SJCRH30 (cell line): Measurements from ENCODE around the gene DSCAML1. TPM values are rescaled to one million over a fixed set of nuclear protein-coding genes. Genes with fewer than 3 reads are reported as not detected.

Experiments
- DNase-seq, 2 experiments: peaks; one replicate each; pipeline ENCODE4 v3.0.0-alpha.2; 2015 to 2020
- H3K27ac ChIP-seq: fragments of 250-450 bp; sonication (Bioruptor Pico); 2 replicates; pipeline ENCODE4 v1.5.1; 2020; ENCODE audit warnings: mild to moderate bottlenecking, moderate library complexity
- H3K27me3 ChIP-seq: fragments of 250-450 bp; sonication (Bioruptor Pico); 2 replicates; pipeline ENCODE4 v1.5.1; 2020; ENCODE audit warnings: mild to moderate bottlenecking, moderate library complexity
- H3K36me3 ChIP-seq: fragments of 250-450 bp; sonication (Bioruptor Pico); 2 replicates; pipeline ENCODE4 v1.5.1; 2020; ENCODE audit warnings: mild to moderate bottlenecking, moderate library complexity
- H3K4me1 ChIP-seq: fragments of 250-450 bp; sonication (Bioruptor Pico); 2 replicates; pipeline ENCODE4 v1.5.1; 2020; ENCODE audit warnings: mild to moderate bottlenecking, moderate library complexity
- H3K4me3 ChIP-seq: fragments of 250-450 bp; sonication (Bioruptor Pico); 2 replicates; pipeline ENCODE4 v1.5.1; 2020; ENCODE audit warnings: mild to moderate bottlenecking, moderate library complexity
- H3K9me3 ChIP-seq: fragments of 250-450 bp; sonication (Bioruptor Pico); replicated peaks from 2 replicates; pipeline ENCODE4 v1.5.1; 2020; ENCODE audit warnings: mild to moderate bottlenecking, moderate library complexity
- total RNA-seq: library from RNA; depleted of rRNA; stranded (reverse); fragments of >200 nt; shearing (Covaris generic); gene quantifications from 2 replicates; pipeline ENCODE4 v1.2.3, GENCODE V29; 2014

Gene DSCAML1
- total RNA-seq, 1 experiment from 2014 or later = not detected

GRCh38 chr11:117423046-117423575 lies 373.9 kb downstream of the DSCAML1 start:
- Histone ChIP-seq H3K9me3 (no peaks in the 10 kb centered on the region), H3K4me3 (no peak overlapping the region), H3K27me3 (no peaks in the 10 kb centered on the region), H3K4me1 (no peaks in the 10 kb centered on the region), H3K36me3 (no peaks in the 10 kb centered on the region), H3K27ac (no peak overlapping the region)
- DNase-seq = no peak

- Histone ChIP-seq H3K27me3 (no peaks in the 10 kb centered on the region), H3K4me1 (no peaks in the 10 kb centered on the region), H3K27ac (no peak overlapping the region), H3K36me3 (no peaks in the 10 kb centered on the region), H3K9me3 (no peaks in the 10 kb centered on the region), H3K4me3 (no peak overlapping the region)
- DNase-seq = no peak
Measured at GRCh38 chr11:117421476-117421875, 375.5 kb downstream of the DSCAML1 start.

GRCh38 chr11:117421041-117421440 lies 376.0 kb downstream of the DSCAML1 start:
- Histone ChIP-seq H3K4me3 (no peak overlapping the region), H3K36me3 (no peaks in the 10 kb centered on the region), H3K27me3 (no peaks in the 10 kb centered on the region), H3K27ac (no peak overlapping the region), H3K4me1 (no peaks in the 10 kb centered on the region), H3K9me3 (no peaks in the 10 kb centered on the region)
- no peak for DNase-seq

- Histone ChIP-seq H3K9me3 (no peaks in the 10 kb centered on the region), H3K4me3 (no peak overlapping the region), H3K27ac (no peak overlapping the region), H3K36me3 (no peaks in the 10 kb centered on the region), H3K4me1 (no peaks in the 10 kb centered on the region), H3K27me3 (no peaks in the 10 kb centered on the region)
- DNase-seq = no peak
Measured at GRCh38 chr11:117420598-117420997, 376.4 kb downstream of the DSCAML1 start.

GRCh38 chr11:117420143-117420485 lies 376.9 kb downstream of the DSCAML1 start:
- no peak overlapping the region for H3K4me3 ChIP-seq
- H3K27me3 ChIP-seq = no peaks in the 10 kb centered on the region
- H3K4me1 ChIP-seq = no peaks in the 10 kb centered on the region
- H3K36me3 ChIP-seq = no peaks in the 10 kb centered on the region
- H3K27ac ChIP-seq = no peak overlapping the region
- H3K9me3 ChIP-seq = no peaks in the 10 kb centered on the region
- DNase-seq = no peak

- no peak overlapping the region for H3K27ac ChIP-seq
- H3K4me3 ChIP-seq = no peak overlapping the region
- no peak for DNase-seq
- no peaks in the 10 kb centered on the region for H3K36me3 ChIP-seq
- no peaks in the 10 kb centered on the region for H3K4me1 ChIP-seq
- H3K27me3 ChIP-seq = no peaks in the 10 kb centered on the region
- no peaks in the 10 kb centered on the region for H3K9me3 ChIP-seq
Measured at GRCh38 chr11:117419482-117420142, 377.4 kb downstream of the DSCAML1 start.

GRCh38 chr11:117418737-117419481 lies 378.1 kb downstream of the DSCAML1 start:
- Histone ChIP-seq H3K4me1 (no peaks in the 10 kb centered on the region), H3K9me3 (no peaks in the 10 kb centered on the region), H3K27me3 (no peaks in the 10 kb centered on the region), H3K27ac (no peak overlapping the region), H3K36me3 (no peaks in the 10 kb centered on the region), H3K4me3 (no peak overlapping the region)
- no peak for DNase-seq

- no peak for DNase-seq
Measured at GRCh38 chr11:117417856-117418255, 379.2 kb downstream of the DSCAML1 start.

GRCh38 chr11:117417342-117417741 lies 379.7 kb downstream of the DSCAML1 start:
- no peaks in the 10 kb centered on the region for H3K4me1 ChIP-seq
- no peaks in the 10 kb centered on the region for H3K27me3 ChIP-seq
- H3K36me3 ChIP-seq = no peaks in the 10 kb centered on the region
- no peak for DNase-seq
- H3K4me3 ChIP-seq = no peak overlapping the region
- H3K27ac ChIP-seq = no peak overlapping the region
- no peaks in the 10 kb centered on the region for H3K9me3 ChIP-seq

More at GRCh38 chr11:117417856-117418255, 379.2 kb downstream of the DSCAML1 start:
- no peaks in the 10 kb centered on the region for H3K4me1 ChIP-seq
- H3K9me3 ChIP-seq = no peaks in the 10 kb centered on the region
- H3K27ac ChIP-seq = no peak overlapping the region
- H3K4me3 ChIP-seq = no peak overlapping the region
- no peaks in the 10 kb centered on the region for H3K36me3 ChIP-seq
- H3K27me3 ChIP-seq = no peaks in the 10 kb centered on the region

GRCh38 chr11:117415358-117415896 lies 381.6 kb downstream of the DSCAML1 start:
- no peaks in the 10 kb centered on the region for H3K9me3 ChIP-seq
- H3K4me3 ChIP-seq = no peak overlapping the region
- no peak overlapping the region for H3K27ac ChIP-seq
- H3K36me3 ChIP-seq = no peaks in the 10 kb centered on the region
- no peaks in the 10 kb centered on the region for H3K4me1 ChIP-seq
- no peak for DNase-seq
- H3K27me3 ChIP-seq = no peaks in the 10 kb centered on the region

GRCh38 chr11:117414724-117415123 lies 382.3 kb downstream of the DSCAML1 start:
- Histone ChIP-seq H3K4me3 (no peak overlapping the region), H3K9me3 (no peaks in the 10 kb centered on the region), H3K27me3 (no peaks in the 10 kb centered on the region), H3K27ac (no peak overlapping the region), H3K4me1 (no peaks in the 10 kb centered on the region), H3K36me3 (no peaks in the 10 kb centered on the region)
- no peak for DNase-seq

- no peak for DNase-seq
- Histone ChIP-seq H3K9me3 (no peaks in the 10 kb centered on the region), H3K4me3 (no peak overlapping the region), H3K27ac (no peak overlapping the region), H3K27me3 (no peaks in the 10 kb centered on the region), H3K36me3 (no peaks in the 10 kb centered on the region), H3K4me1 (no peaks in the 10 kb centered on the region)
Measured at GRCh38 chr11:117413616-117414015, 383.4 kb downstream of the DSCAML1 start.

- H3K4me3 ChIP-seq = no peak overlapping the region
- no peaks in the 10 kb centered on the region for H3K27me3 ChIP-seq
- no peaks in the 10 kb centered on the region for H3K9me3 ChIP-seq
- no peak overlapping the region for H3K27ac ChIP-seq
- no peak for DNase-seq
- H3K36me3 ChIP-seq = no peaks in the 10 kb centered on the region
- no peaks in the 10 kb centered on the region for H3K4me1 ChIP-seq
Measured at GRCh38 chr11:117412653-117413275, 384.3 kb downstream of the DSCAML1 start.

GRCh38 chr11:117412176-117412575 lies 384.8 kb downstream of the DSCAML1 start:
- no peak for DNase-seq

GRCh38 chr11:117411736-117412135 lies 385.3 kb downstream of the DSCAML1 start:
- no peaks in the 10 kb centered on the region for H3K9me3 ChIP-seq
- no peak for DNase-seq
- no peaks in the 10 kb centered on the region for H3K27me3 ChIP-seq
- H3K36me3 ChIP-seq = no peaks in the 10 kb centered on the region
- H3K4me1 ChIP-seq = no peaks in the 10 kb centered on the region
- H3K4me3 ChIP-seq = no peak overlapping the region
- H3K27ac ChIP-seq = no peak overlapping the region

More at GRCh38 chr11:117412176-117412575, 384.8 kb downstream of the DSCAML1 start:
- Histone ChIP-seq H3K27me3 (no peaks in the 10 kb centered on the region), H3K4me1 (no peaks in the 10 kb centered on the region), H3K27ac (no peak overlapping the region), H3K36me3 (no peaks in the 10 kb centered on the region), H3K4me3 (no peak overlapping the region), H3K9me3 (no peaks in the 10 kb centered on the region)
